Lower leg skin (tissue), 4 donors: ENCODE measurements around the gene TMEM259. TPM values are rescaled to one million over a fixed set of nuclear protein-coding genes. Genes with fewer than 3 reads are reported as not detected.

ENCODE experiments used
- DNase-seq, 2 donors: peaks; one replicate each; pipeline ENCODE4 v3.0.0-alpha.2; 2019; ENCODE audit warnings: low spot score in 2 of 2
- H3K4me3 ChIP-seq: fragments of 200-600 bp; sonication (generic); 2 replicates; pipeline ENCODE4 v1.5.1; 2017; ENCODE audit warnings: mild to moderate bottlenecking, low read depth; ENCODE audit not compliant: poor library complexity, severe bottlenecking
- POLR2A ChIP-seq, 2 donors: fragments of 450-650 bp; IDR thresholded peaks; one replicate each; pipeline ENCODE4 v1.6.1; 2016 to 2017; ENCODE audit warnings: antibody characterized with exemption in 2 of 2, mild to moderate bottlenecking in 1 of 2, moderate library complexity in 1 of 2
- WGBS, 2 donors: methylation state at CpG; one replicate each; pipeline ENCODE4 v1.1.5; 2018; 5-methylcytosine and 5-hydroxymethylcytosine counted together
- intact Hi-C: fragments of 100-400 bp; cut with DNase I; formaldehyde crosslinking; loops from one replicate; pipeline ENCODE4 v1.15.0; 2023; ENCODE audit warnings: low total_unique reads
- total RNA-seq, 4 donors: library from RNA; depleted of rRNA; stranded (reverse); fragments of >200 nt; gene quantifications; one replicate each; pipeline ENCODE4 v1.1.0, GENCODE V29; 2016
- TF ChIP-seq, protein P1 (sequence below), 3 donors: fragments of 450-650 bp; IDR thresholded peaks; one replicate each; pipeline ENCODE4 v1.5.1; 2016; ENCODE audit warnings: antibody characterized with exemption in 3 of 3, mild to moderate bottlenecking in 3 of 3, moderate library complexity in 2 of 3

The TMEM259 gene
- total RNA-seq, 4 donors from 2014 or later, result 180 to 299 (median 226) TPM

- no peak for TF ChIP-seq POLR2A (IDR thresholded peaks at IDR 0.05)
- TF ChIP-seq, protein P1, sequence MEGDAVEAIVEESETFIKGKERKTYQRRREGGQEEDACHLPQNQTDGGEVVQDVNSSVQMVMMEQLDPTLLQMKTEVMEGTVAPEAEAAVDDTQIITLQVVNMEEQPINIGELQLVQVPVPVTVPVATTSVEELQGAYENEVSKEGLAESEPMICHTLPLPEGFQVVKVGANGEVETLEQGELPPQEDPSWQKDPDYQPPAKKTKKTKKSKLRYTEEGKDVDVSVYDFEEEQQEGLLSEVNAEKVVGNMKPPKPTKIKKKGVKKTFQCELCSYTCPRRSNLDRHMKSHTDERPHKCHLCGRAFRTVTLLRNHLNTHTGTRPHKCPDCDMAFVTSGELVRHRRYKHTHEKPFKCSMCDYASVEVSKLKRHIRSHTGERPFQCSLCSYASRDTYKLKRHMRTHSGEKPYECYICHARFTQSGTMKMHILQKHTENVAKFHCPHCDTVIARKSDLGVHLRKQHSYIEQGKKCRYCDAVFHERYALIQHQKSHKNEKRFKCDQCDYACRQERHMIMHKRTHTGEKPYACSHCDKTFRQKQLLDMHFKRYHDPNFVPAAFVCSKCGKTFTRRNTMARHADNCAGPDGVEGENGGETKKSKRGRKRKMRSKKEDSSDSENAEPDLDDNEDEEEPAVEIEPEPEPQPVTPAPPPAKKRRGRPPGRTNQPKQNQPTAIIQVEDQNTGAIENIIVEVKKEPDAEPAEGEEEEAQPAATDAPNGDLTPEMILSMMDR (IDR thresholded peaks at IDR 0.05), result no peak
- no peak overlapping the region for H3K4me3 ChIP-seq
- WGBS, 2 donors, result 82 to 83% methylated on average over 2 of the region's 5 CpGs
- intact Hi-C loops, result no loop called here
- DNase-seq, result no peak
These were observed 31.5 kb upstream of the TMEM259 start for GRCh38 chr19:1052349-1052975.

DNA sequence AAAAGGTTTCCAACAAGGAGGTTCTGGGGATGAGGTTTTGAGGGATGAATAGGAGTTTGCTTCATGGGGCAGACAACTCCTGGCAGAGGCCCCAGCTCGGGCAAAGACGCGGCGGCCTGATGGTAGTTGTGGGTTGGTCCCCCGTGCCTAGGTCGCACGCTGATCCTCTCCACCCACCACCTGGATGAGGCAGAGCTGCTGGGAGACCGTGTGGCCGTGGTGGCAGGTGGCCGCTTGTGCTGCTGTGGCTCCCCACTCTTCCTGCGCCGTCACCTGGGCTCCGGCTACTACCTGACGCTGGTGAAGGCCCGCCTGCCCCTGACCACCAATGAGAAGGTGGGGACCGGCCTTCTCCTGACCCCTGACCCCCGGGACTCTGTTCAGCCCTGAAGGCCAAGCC is 30.9 kb upstream of the TMEM259 start:
- DNase-seq, result no peak
- intact Hi-C loops, result no loop called here
- WGBS, 2 donors, result 90 to 93% methylated on average over 17 of the region's 17 CpGs
- H3K4me3 ChIP-seq, result no peak overlapping the region
- TF ChIP-seq, protein P1 (IDR thresholded peaks at IDR 0.05), result no peak
- TF ChIP-seq POLR2A (IDR thresholded peaks at IDR 0.05), result no peak

- no peak overlapping the region for H3K4me3 ChIP-seq
- 82 to 90% methylated on average over 13 to 20 of the region's 31 CpGs for WGBS, 2 donors
- TF ChIP-seq, protein P1 (IDR thresholded peaks at IDR 0.05), result no peak
- no peak for TF ChIP-seq POLR2A (IDR thresholded peaks at IDR 0.05)
- intact Hi-C loops, result no loop called here
- DNase-seq, result no peak
These were observed 30.3 kb upstream of the TMEM259 start for GRCh38 chr19:1050989-1051788.

- H3K4me3 ChIP-seq, result no peak overlapping the region
- TF ChIP-seq, protein P1 (IDR thresholded peaks at IDR 0.05), result no peak
- no peak for TF ChIP-seq POLR2A (IDR thresholded peaks at IDR 0.05)
- intact Hi-C loops, result no loop called here
- no peak for DNase-seq
- 62 to 69% methylated on average over 5 to 6 of the region's 11 CpGs for WGBS, 2 donors
These were observed 28.9 kb upstream of the TMEM259 start for GRCh38 chr19:1049800-1050199.

GRCh38 chr19:1049106-1049505 is 28.2 kb upstream of the TMEM259 start:
- no peak for TF ChIP-seq POLR2A (IDR thresholded peaks at IDR 0.05)
- TF ChIP-seq, protein P1 (IDR thresholded peaks at IDR 0.05), result no peak
- intact Hi-C loops, result no loop called here
- 90 to 97% methylated on average over 11 to 14 of the region's 17 CpGs for WGBS, 2 donors
- H3K4me3 ChIP-seq, result no peak overlapping the region
- no peak for DNase-seq
